ENCODE results near the gene MBNL1. TPM values are rescaled to one million over a fixed set of nuclear protein-coding genes. Genes with fewer than 3 reads are reported as not detected.

MBNL1 gene
- 72.3 and 90.5 TPM in 2 replicates for total RNA-seq (2014; rRNA removed; shearing (Covaris generic))

- peak within 1 kb of the TSS; percentile 98 for H3K27ac ChIP-seq
- peak; percentile 69 to 80 for DNase-seq
- peak within 1 kb of the TSS; percentile 99 for H3K4me3 ChIP-seq
- no peaks in the 10 kb centered on the region for H3K9me3 ChIP-seq (replicated peaks)
- no peaks in the 10 kb centered on the region for H3K27me3 ChIP-seq
- H3K4me1 ChIP-seq: peaks cover 13% of the 10 kb centered on the region
- no peaks in the 10 kb centered on the region; the same call in 1 of the 2 replicates for H3K36me3 ChIP-seq
Observed at GRCh38 chr3:152268555-152269055, at the start of gene MBNL1. Gene MBNL1, plus strand, starts transcription at chr3:152268929. Its CDS starts 31,265 bp downstream, at chr3:152300194.

GRCh38 chr3:152219216-152219615 is 49.5 kb upstream of the MBNL1 start:
- DNase-seq: no peak
- no peak overlapping the region for H3K4me3 ChIP-seq
- no peaks in the 10 kb centered on the region for H3K27me3 ChIP-seq
- H3K27ac ChIP-seq: no peak overlapping the region
- no peaks in the 10 kb centered on the region for H3K9me3 ChIP-seq (replicated peaks)
- no peaks in the 10 kb centered on the region for H3K36me3 ChIP-seq
- H3K4me1 ChIP-seq: no peaks in the 10 kb centered on the region

GRCh38 chr3:152219769-152220255 is 48.9 kb upstream of the MBNL1 start:
- H3K4me3 ChIP-seq: no peak overlapping the region
- no peak for DNase-seq
- no peaks in the 10 kb centered on the region for H3K36me3 ChIP-seq
- H3K27me3 ChIP-seq: no peaks in the 10 kb centered on the region
- H3K27ac ChIP-seq: no peak overlapping the region
- H3K4me1 ChIP-seq: no peaks in the 10 kb centered on the region
- no peaks in the 10 kb centered on the region for H3K9me3 ChIP-seq (replicated peaks)

GRCh38 chr3:152222327-152222726 is 46.4 kb upstream of the MBNL1 start:
- no peaks in the 10 kb centered on the region for H3K27me3 ChIP-seq
- no peak overlapping the region for H3K4me3 ChIP-seq
- H3K9me3 ChIP-seq (replicated peaks): no peaks in the 10 kb centered on the region
- no peak for DNase-seq
- H3K27ac ChIP-seq: no peak overlapping the region
- H3K4me1 ChIP-seq: no peaks in the 10 kb centered on the region
- H3K36me3 ChIP-seq: no peaks in the 10 kb centered on the region

- no peaks in the 10 kb centered on the region for H3K36me3 ChIP-seq
- H3K4me3 ChIP-seq: no peak overlapping the region
- no peak for DNase-seq
- no peaks in the 10 kb centered on the region for H3K27me3 ChIP-seq
- H3K27ac ChIP-seq: no peak overlapping the region
- H3K9me3 ChIP-seq (replicated peaks): no peaks in the 10 kb centered on the region
- H3K4me1 ChIP-seq: no peaks in the 10 kb centered on the region
Observed at GRCh38 chr3:152225201-152225600, 43.5 kb upstream of the MBNL1 start.

GRCh38 chr3:152226176-152226575 is 42.6 kb upstream of the MBNL1 start:
- no peak for DNase-seq
- Histone ChIP-seq H3K4me1 (no peaks in the 10 kb centered on the region), H3K9me3 (replicated peaks) (no peaks in the 10 kb centered on the region), H3K4me3 (no peak overlapping the region), H3K36me3 (no peaks in the 10 kb centered on the region), H3K27me3 (no peaks in the 10 kb centered on the region), H3K27ac (no peak overlapping the region)

- no peak overlapping the region for H3K4me3 ChIP-seq
- no peaks in the 10 kb centered on the region for H3K4me1 ChIP-seq
- H3K9me3 ChIP-seq (replicated peaks): no peaks in the 10 kb centered on the region
- H3K27ac ChIP-seq: no peak overlapping the region
- no peak for DNase-seq
- no peaks in the 10 kb centered on the region for H3K36me3 ChIP-seq
- no peaks in the 10 kb centered on the region for H3K27me3 ChIP-seq
Observed at GRCh38 chr3:152227027-152227426, 41.7 kb upstream of the MBNL1 start.

GRCh38 chr3:152229692-152230091 is 39.0 kb upstream of the MBNL1 start:
- H3K4me1 ChIP-seq: no peaks in the 10 kb centered on the region
- DNase-seq: no peak
- H3K27me3 ChIP-seq: no peaks in the 10 kb centered on the region
- H3K27ac ChIP-seq: no peak overlapping the region
- no peak overlapping the region for H3K4me3 ChIP-seq
- no peaks in the 10 kb centered on the region for H3K9me3 ChIP-seq (replicated peaks)
- no peaks in the 10 kb centered on the region for H3K36me3 ChIP-seq

- no peaks in the 10 kb centered on the region for H3K9me3 ChIP-seq (replicated peaks)
- H3K36me3 ChIP-seq: no peaks in the 10 kb centered on the region
- no peak overlapping the region for H3K27ac ChIP-seq
- no peaks in the 10 kb centered on the region for H3K27me3 ChIP-seq
- no peak for DNase-seq
- no peak overlapping the region for H3K4me3 ChIP-seq
- no peaks in the 10 kb centered on the region for H3K4me1 ChIP-seq
Observed at GRCh38 chr3:152230370-152230769, 38.4 kb upstream of the MBNL1 start.

GRCh38 chr3:152232001-152232400 is 36.7 kb upstream of the MBNL1 start:
- Histone ChIP-seq H3K27me3 (no peaks in the 10 kb centered on the region), H3K4me3 (no peak overlapping the region), H3K36me3 (no peaks in the 10 kb centered on the region), H3K4me1 (peaks cover 6% of the 10 kb centered on the region; the same call in 1 of the 2 replicates), H3K9me3 (replicated peaks) (0 out of 2 replicates have a peak, but pooled peaks cover 3% of the 10 kb centered on the region), H3K27ac (no peak overlapping the region)
- no peak for DNase-seq

- no peaks in the 10 kb centered on the region for H3K27me3 ChIP-seq
Observed at GRCh38 chr3:152232679-152233078, 36.0 kb upstream of the MBNL1 start.

GRCh38 chr3:152234657-152235375 is 33.9 kb upstream of the MBNL1 start:
- Histone ChIP-seq H3K27ac (no peak overlapping the region), H3K9me3 (replicated peaks) (0 out of 2 replicates have a peak, but pooled peaks cover 3% of the 10 kb centered on the region), H3K27me3 (no peaks in the 10 kb centered on the region), H3K4me1 (peaks cover 6% of the 10 kb centered on the region; the same call in 1 of the 2 replicates), H3K36me3 (no peaks in the 10 kb centered on the region), H3K4me3 (no peak overlapping the region)
- no peak for DNase-seq

More at GRCh38 chr3:152232679-152233078, 36.0 kb upstream of the MBNL1 start:
- no peak for DNase-seq
- Histone ChIP-seq H3K4me3 (no peak overlapping the region), H3K27ac (no peak overlapping the region), H3K36me3 (no peaks in the 10 kb centered on the region), H3K4me1 (peaks cover 6% of the 10 kb centered on the region; the same call in 1 of the 2 replicates), H3K9me3 (replicated peaks) (0 out of 2 replicates have a peak, but pooled peaks cover 3% of the 10 kb centered on the region)

GRCh38 chr3:152235709-152236298 is 32.9 kb upstream of the MBNL1 start:
- Histone ChIP-seq H3K36me3 (no peaks in the 10 kb centered on the region), H3K4me1 (peaks cover 6% of the 10 kb centered on the region; the same call in 1 of the 2 replicates), H3K9me3 (replicated peaks) (0 out of 2 replicates have a peak, but pooled peaks cover 3% of the 10 kb centered on the region), H3K27ac (no peak overlapping the region), H3K27me3 (no peaks in the 10 kb centered on the region), H3K4me3 (no peak overlapping the region)
- peak in 1 of 2 experiments; percentile 7 for DNase-seq

- Histone ChIP-seq H3K27ac (no peak overlapping the region), H3K36me3 (no peaks in the 10 kb centered on the region), H3K9me3 (replicated peaks) (0 out of 2 replicates have a peak, but pooled peaks cover 3% of the 10 kb centered on the region), H3K27me3 (no peaks in the 10 kb centered on the region), H3K4me3 (no peak overlapping the region), H3K4me1 (peaks cover 6% of the 10 kb centered on the region; the same call in 1 of the 2 replicates)
- no peak for DNase-seq
Observed at GRCh38 chr3:152236716-152237115, 32.0 kb upstream of the MBNL1 start.
